GM06990 (cell line): ENCODE measurements around the gene DNAH8.

ENCODE experiments used
- DNase-seq: peaks from one replicate; pipeline ENCODE4 v3.0.0-alpha.2; 2011; ENCODE audit not compliant: insufficient read length; ENCODE audit errors: extremely low read depth
- H3K27me3 ChIP-seq: replicated peaks from 2 replicates; pipeline ENCODE4 v1.6.0; 2011; ENCODE audit warnings: low read length; ENCODE audit not compliant: control insufficient read depth, insufficient read depth
- H3K36me3 ChIP-seq: 2 replicates; pipeline ENCODE4 v1.5.1; 2011; ENCODE audit warnings: low read length; ENCODE audit not compliant: control insufficient read depth, insufficient read depth
- H3K4me3 ChIP-seq: replicated peaks from 2 replicates; pipeline ENCODE4 v1.5.1; 2011; ENCODE audit warnings: low read depth, mild to moderate bottlenecking, control low read depth, low read length
- TF ChIP-seq, protein P1 (sequence below): IDR thresholded peaks from 2 replicates; pipeline ENCODE4 v1.5.1; 2011; ENCODE audit warnings: low read length, control low read depth, mild to moderate bottlenecking, inconsistent platforms; ENCODE audit not compliant: insufficient read depth, poor library complexity, severe bottlenecking

DNAH8 gene

DNA sequence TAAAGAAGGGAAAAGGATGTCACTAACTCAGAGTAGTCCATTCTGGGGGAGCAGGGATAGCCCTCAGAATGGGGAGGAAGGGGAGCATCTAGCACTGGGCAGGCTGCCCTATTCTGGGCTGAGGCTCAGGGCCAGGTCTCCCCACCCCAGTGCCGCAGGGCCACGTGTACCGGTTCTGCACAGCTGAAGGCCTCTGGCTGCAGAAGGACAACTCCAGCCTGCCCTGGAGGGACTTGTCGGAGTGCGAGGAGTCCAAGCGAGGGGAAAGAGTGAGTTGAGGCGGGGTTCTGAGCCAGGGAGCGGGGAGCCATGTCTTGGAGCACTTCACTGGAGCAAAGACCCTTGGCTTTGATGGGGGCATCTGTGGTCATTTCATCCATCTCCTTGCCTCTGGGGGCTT lies 350.4 kb downstream of the DNAH8 start:
- H3K4me3 ChIP-seq, result no peak overlapping the region
- no peaks in the 10 kb centered on the region for H3K36me3 ChIP-seq
- TF ChIP-seq, protein P1, sequence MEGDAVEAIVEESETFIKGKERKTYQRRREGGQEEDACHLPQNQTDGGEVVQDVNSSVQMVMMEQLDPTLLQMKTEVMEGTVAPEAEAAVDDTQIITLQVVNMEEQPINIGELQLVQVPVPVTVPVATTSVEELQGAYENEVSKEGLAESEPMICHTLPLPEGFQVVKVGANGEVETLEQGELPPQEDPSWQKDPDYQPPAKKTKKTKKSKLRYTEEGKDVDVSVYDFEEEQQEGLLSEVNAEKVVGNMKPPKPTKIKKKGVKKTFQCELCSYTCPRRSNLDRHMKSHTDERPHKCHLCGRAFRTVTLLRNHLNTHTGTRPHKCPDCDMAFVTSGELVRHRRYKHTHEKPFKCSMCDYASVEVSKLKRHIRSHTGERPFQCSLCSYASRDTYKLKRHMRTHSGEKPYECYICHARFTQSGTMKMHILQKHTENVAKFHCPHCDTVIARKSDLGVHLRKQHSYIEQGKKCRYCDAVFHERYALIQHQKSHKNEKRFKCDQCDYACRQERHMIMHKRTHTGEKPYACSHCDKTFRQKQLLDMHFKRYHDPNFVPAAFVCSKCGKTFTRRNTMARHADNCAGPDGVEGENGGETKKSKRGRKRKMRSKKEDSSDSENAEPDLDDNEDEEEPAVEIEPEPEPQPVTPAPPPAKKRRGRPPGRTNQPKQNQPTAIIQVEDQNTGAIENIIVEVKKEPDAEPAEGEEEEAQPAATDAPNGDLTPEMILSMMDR, result no peak
- no peaks in the 10 kb centered on the region; the same call in none of the 2 replicates for H3K27me3 ChIP-seq
- DNase-seq, result no peak

DNA sequence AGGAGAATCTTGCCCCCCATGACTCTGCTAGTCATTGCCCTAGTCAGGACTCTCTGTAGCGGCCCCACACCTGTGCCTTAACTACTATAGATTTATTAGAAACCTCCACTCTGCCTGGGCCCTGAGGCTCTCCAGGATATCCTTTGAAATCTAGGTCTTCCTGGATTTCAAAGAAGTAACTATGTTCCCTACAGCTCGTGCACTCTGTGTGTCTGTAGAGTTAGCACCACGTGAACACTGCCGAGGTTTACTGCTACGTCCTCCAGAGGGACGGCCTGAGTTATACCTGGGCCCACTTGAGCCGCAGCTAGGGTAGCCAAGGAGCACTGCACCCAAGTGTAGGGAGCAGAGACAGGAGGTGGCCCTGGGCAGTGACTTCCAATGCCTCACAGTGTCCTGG lies 353.3 kb downstream of the DNAH8 start:
- no peak overlapping the region for H3K4me3 ChIP-seq
- TF ChIP-seq, protein P1, result no peak
- H3K27me3 ChIP-seq, result no peaks in the 10 kb centered on the region; the same call in 1 of the 2 replicates
- no peak for DNase-seq
- H3K36me3 ChIP-seq, result no peaks in the 10 kb centered on the region

DNA sequence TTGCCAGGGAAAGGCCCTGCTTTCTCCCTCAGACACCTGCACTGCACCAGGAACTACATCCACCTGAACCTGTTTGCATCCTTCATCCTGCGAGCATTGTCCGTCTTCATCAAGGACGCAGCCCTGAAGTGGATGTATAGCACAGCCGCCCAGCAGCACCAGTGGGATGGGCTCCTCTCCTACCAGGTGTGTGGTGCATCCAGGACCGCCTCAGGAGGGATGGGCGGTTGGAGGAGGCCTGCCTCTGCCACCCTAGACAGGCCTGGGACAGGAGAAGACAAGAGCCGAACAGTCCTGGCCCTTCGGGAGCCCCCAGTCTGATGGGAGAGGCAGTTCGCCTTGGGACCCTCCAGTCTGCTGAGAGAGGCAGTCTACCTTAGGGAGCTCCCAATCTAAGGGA lies 357.7 kb downstream of the DNAH8 start:
- no peaks in the 10 kb centered on the region; the same call in 1 of the 2 replicates for H3K27me3 ChIP-seq
- TF ChIP-seq, protein P1, result no peak
- H3K4me3 ChIP-seq, result no peak overlapping the region
- no peaks in the 10 kb centered on the region for H3K36me3 ChIP-seq
- DNase-seq, result no peak

DNA sequence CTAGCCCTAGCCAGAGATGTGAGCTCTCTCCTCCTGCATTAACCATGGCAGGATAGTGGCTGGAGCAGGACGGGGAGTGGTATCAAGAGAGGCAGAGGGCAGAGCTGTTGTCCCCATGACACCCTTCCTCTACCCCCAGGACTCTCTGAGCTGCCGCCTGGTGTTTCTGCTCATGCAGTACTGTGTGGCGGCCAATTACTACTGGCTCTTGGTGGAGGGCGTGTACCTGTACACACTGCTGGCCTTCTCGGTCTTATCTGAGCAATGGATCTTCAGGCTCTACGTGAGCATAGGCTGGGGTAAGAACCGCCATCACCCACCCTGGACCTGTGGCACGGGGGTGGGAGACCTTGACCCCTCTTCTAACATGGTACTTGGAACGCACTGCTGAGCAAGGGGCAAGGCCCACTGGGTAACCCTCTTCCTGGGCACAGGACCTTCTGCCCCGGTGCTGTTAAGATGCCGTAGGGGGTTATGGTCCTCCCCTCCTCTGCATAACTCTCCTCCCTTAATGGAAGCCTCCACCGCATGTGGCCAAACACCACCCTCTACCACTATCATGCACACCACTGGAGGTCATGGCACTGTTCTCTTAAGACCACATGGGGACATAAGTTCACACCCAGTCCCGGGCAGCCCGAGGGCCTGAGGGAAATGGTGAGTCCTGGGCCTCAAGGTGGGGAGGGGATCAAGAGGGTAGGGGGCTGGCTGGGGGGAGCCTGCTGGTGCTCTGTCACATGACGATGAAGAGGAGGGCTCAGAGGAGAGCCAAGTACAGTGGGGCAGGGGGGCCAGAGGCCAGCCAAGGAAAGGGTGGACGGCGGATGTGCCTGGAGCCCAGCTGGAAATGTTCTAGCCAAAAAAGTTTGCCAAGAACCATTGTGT lies 358.6 kb downstream of the DNAH8 start:
- H3K4me3 ChIP-seq, result no peak overlapping the region
- H3K36me3 ChIP-seq, result no peaks in the 10 kb centered on the region
- TF ChIP-seq, protein P1, result no peak
- no peaks in the 10 kb centered on the region; the same call in 1 of the 2 replicates for H3K27me3 ChIP-seq
- no peak for DNase-seq

DNA sequence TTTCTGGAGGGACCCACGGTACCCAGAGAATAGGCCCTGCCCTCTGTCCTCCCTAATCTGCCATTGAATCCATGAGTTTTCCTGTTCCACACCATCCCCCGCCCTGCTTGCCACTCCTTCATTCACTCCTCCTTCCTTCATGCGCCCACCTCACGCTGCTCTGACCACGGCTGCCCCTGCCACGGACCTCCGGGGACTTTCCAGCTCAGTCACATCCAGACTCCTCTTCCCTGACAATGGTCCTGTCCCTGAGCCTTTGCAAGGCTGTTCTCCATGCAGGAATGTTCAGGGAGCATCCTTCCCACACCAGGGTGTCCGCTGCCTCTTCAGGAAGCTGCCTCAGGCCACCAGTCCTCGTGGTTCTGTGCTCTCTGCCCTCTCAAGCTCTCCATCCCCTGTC lies 359.4 kb downstream of the DNAH8 start:
- no peaks in the 10 kb centered on the region for H3K36me3 ChIP-seq
- no peaks in the 10 kb centered on the region; the same call in 1 of the 2 replicates for H3K27me3 ChIP-seq
- TF ChIP-seq, protein P1, result no peak

More for the DNA sequence above, 359.4 kb downstream of the DNAH8 start:
- no peak overlapping the region for H3K4me3 ChIP-seq
- no peak for DNase-seq
